ENCODE data around the gene PLXNC1.

PLXNC1 gene

DNA sequence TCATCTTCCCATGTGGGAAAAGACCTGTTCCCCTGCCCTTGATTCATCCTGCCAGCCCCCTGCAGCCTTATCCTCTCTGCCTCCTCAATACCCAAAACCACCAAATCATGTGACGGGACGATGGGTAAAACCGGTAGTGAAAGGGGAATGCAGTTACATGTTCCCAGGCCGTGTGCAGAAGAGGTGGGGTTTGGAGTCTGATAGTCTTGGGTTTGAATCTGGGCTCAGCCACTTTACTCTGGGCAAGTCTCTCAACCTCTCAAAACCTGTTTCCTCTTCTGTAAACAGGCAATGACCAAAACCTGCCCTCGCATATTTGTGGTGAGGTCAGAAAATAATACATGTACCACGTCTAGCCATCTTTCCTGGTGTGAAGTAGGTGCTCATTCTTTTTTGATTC lies 123.0 kb downstream of the PLXNC1 start:
- no peak for DNase-seq

DNA sequence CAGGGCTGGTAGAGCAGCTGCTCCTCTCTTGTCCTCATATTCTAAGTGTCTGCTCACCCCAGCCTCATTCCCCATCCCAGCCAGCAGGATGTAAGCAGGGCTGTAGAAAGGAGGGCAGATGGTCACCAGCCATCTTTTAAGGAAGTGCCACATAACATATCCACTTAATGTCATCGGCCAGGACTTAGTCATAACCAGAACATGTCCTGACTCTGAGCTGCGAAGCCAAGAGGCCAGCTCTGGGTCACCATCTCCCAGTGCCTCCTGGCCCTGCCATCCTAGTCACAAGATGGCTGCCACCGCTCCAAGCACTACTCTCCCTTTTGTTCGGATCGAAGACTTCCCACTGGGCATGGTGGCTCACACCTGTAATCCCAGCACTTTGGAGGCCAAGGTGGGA lies 123.9 kb downstream of the PLXNC1 start:
- no peak for DNase-seq

DNA sequence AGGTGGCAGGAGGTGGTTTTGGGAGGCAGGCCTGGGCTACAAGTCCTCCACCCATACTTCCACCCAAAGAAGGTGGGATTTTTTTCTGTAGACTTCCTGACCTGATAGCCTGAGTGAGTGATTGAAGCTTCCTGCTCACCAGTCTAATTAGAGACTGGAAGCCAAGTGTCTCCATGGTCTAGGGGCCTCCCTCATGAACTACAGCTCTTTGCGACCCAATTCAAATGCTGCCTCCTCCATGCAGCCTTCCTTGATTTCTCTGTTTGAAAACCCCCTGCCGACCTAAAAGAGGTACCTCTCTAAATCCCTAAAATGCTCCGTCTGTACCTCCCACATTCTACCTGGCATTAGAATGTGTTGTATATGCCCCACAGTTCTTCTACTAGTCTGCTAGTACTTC lies 124.9 kb downstream of the PLXNC1 start:
- no peak for DNase-seq

DNA sequence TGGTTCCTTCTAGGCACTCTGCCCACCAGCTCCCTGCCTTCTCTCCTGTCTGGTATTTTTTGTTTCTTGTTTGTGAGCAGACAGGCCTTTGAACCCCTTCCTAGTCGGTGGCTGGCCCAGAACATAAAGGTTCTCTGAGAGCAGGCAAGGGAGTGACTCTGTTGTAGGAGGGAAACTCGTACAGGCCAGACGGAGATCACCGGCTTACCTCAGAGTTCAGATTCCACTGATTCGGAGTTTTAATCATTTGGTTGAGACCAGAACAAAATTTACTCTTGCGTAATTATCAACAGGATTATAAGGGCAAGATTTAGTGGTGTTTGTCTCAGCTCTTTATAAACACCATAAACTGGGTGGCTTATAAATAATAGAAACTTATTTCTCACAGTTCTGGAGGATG lies 128.3 kb downstream of the PLXNC1 start:
- DNase-seq = no peak

DNA sequence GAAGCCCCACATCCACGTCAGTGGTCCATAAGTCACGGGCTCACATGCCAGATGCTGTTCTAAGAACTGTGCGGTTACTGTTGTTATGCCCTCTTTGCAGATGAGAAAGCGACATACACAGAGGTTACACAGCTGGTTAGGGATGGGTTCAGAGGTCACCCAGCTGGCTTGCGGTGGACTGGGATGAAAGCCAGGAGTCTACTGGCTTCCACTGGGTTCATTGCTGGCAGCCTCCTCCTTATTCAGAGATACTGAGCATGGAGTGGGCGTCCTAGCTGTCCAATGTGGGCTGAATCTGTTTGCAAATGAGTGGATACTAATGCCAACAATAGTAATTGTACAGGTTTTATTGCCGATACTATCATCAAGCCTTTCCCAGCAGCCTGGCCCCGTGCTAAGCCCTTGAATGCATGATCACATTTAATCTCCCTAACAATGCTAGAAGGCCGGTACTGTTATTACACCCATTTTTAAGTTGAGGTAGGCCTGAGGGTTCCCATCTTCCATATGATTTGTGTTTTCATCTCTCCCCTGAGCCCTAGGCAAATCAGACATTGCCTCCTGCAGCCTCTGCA lies 129.1 kb downstream of the PLXNC1 start:
- no peak for DNase-seq

DNA sequence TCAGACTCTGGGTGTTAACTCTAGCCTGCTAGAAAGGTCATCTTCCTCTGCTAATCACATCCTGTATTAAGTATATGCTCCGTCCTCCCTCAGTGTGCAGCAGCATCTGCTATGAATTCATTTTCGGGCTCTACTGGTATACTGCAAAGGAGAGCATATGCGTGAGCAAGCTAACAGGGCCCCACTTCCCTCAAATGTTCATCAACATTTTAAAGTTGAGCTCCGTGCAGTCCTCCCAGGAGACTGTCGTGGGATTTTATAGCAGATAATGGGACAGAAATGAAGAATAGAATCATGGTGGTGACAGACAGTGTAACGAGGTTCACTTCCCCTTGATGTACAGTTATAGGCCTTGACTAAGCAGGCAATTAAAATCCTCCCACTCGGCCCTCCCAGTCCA lies 131.7 kb downstream of the PLXNC1 start:
- no peak for DNase-seq

DNA sequence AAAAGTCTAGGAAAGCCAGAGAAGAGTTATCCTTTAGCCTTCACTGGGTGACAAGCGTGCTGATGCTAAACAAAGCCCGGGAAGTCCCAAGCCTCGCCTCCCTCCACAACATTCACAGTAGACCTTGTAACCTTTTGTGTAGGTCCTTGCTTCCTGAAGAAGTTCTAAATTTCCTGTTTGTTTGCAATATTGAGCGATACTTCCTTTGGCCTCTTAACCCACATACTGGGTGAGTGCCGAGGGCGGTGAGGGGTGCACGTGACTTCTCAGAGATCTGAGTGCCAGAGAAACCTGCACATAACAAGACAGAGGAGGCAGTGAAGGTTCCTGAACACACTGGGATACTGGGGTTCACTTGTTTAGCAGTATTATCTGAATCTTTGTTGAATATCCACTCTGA lies 134.3 kb downstream of the PLXNC1 start:
- DNase-seq = no peak

DNA sequence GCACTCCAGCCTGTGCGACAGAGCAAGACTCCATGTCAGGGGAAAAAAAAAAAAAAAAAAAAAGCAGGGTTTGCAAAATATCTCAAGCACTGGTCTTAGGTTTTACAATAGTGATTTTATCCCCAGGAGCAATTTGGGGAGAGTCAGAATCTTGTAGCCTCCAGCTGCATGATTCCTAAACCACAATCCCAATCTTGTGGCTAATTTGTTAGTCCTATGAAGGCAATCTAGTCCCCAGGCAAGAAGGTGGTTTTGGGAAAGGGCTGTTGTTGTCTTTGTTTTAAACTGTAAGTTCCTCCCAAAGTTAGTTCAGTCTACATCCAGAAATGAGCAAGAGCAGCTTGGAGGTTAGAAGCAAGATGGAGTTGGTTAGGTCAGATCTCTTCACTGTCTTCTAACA lies 135.7 kb downstream of the PLXNC1 start:
- no peak for DNase-seq

DNA sequence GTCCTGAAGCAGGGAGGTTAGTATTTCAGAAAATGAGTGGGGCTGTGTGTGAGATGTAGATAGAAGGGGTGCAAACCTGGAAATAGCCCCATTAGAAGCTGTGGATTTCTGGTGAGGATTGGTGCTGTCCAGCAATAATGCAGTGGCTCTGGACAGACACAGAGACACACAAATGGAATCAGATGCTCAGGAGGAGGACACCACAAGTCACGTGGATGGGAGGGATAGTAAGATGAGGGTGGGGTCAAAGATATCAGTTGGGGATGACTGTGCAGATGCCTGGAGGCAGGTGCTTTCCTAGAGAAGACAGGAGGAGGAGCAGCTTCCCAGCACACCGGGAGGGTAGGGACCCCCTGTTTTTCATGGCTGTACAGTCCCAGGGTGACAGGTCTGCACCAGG lies 136.5 kb downstream of the PLXNC1 start:
- no peak for DNase-seq

DNA sequence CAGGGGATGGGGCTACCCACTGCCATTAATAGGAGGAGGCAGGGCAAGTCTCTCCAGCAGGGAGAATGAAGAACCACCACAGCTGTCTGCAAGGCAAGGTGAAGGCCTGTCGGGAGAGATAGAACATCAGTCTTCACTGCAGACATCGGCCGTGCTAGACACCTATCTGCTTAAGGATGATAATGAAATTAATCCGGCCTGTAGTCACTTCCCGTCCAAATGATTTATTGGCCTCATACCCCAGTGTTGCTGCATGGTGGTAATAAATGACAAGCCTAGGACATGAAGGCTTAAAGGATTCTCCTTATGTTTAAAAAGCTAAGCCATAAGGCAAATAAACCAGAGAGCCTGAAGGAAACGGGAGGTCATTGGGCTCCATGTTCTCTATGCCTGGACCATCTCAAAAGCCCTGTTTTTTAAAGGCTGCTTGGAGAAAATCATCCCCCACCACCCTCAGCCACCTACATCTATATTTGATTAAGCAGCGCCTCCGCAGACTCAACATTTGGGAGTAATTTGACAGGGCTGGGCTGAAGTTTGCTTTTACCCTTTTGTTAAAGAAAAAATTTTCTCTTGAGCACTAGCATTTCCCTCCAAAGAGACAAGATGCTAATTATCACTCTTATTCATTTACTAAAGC lies 137.7 kb downstream of the PLXNC1 start:
- DNase-seq = no peak

DNA sequence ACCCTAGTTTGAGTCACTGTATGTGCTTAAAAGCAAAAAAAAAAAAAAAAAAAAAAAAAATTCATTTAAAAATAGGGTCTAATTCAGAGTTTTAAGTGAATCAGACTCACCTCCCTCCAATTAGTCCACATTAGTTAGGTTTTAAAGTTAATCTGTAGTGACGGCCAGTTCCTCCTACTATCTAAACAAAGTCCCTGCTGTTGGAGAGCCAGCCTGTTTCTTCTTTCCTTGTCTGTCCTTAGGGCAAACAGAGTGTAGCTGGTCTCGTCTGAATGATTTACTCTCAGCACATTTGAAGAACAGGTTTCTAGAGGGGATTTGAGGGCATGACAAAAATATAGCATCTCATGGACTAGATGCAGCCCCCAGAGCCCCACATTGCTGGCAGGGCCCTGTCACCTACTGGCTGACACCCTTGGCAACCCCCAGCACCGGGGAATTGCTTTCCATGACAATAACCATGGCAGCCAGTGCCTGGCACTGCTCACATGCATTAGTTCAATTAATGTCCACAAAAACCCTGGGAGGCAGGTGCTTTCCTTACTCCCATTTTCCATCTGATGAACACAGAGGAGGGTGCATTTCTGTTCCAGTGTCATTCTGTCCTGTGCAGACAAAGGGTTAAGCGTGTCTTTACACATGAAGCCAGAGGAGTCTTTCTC lies 138.3 kb downstream of the PLXNC1 start:
- DNase-seq = peak; percentile 24

DNA sequence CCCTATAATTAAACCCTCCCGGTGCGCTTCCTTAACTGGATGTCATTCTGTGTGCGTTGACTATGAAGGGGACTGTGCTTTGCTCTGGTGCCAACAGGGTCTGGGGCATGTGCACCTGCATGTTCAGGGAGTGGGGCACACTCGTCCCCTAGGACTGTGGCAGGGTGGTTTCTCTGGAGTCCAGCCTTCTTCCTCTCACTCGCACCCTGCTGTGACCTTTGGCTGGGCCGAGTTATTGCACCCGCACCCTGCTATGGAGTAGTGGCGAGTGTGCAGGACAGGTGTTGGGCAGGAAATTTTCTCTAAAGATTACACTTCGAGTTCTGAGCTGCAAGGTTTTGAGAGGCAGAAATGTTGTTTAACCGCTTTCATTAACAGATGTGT lies 138.9 kb downstream of the PLXNC1 start:
- no peak for DNase-seq

DNA sequence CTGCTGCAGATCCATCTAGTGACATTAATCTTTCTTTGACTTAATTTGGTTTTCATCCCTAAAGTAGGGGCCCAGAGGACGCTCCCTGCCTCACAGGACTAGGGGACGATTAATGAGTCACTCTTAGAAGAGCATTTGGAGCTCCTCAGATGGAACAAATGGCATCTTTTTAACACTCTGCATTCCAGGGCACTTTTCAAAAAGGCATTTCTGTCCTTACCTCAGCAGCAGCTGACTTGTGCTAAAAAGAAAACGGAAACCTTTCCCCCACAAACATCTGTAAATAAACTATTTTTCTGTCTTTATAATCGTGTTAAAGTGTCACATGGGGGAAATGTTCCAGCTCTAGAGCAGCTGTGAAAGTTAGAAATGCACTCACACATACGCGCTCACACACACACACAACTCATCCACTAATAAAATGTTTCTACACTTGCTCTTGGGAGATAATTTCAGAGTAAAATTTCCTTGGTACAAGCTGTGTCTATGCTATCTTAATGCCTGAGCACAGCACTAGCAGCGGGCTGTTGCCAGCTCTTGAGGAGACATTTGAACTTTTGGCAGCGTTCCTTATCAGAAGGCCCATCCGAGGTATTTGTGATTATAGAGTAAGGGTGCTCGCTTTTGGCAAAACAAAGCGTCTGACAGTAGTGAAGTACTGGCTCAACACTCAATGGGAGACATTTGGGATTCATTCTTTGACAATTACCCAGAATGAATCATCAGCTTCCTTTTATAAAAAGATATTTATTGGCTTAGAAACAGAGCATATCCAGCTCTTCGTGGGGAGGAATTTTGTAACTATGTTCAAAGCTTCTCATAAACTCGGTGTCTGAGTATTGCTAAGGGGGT lies 141.3 kb downstream of the PLXNC1 start:
- no peak for DNase-seq

DNA sequence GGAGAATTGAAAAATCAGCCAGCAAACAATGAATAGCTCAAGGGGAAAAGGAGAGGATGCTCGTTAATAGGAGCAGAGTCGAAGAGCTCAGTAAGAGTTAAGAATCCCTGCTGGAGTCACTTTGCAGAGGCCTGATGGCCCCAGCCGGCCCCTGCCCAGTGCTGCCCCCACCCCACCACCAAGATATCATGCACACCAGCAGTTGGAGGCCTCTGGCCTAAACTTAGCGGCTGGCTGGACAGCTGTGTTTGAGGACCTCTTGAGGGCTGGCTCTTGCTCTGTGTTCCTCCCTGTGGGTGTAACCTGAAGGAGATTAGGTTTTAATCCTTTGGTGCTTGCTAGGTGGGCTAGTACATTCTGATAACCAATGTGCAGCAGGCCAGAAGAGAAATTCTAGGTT lies 142.0 kb downstream of the PLXNC1 start:
- peak; percentile 2 for DNase-seq

DNA sequence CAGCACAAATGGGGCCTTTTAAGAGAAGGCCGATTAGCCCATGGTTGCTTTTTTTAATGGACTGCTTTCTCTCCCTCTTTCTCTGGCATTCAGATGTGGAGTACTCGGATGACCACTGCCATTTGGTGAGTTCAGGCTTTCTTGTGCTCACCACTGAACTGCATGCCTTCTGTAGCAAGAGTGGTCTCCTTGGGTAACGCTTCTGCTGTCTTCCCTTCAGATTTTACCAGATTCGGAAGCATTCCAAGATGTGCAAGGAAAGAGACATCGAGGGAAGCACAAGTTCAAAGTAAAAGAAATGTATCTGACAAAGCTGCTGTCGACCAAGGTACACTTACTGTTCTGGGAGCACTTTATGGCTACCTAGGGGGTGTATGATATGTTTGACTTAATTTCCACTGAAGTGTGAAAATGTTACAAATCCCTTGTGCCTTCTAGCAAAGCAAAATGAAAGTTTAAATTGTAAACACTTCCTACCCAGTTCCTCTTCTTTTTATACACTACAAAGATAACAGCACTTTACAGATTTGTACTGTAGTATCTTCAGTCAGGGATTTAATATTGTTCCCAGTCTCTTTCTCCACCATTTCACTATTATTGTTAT lies 148.8 kb downstream of the PLXNC1 start:
- DNase-seq = no peak

DNA sequence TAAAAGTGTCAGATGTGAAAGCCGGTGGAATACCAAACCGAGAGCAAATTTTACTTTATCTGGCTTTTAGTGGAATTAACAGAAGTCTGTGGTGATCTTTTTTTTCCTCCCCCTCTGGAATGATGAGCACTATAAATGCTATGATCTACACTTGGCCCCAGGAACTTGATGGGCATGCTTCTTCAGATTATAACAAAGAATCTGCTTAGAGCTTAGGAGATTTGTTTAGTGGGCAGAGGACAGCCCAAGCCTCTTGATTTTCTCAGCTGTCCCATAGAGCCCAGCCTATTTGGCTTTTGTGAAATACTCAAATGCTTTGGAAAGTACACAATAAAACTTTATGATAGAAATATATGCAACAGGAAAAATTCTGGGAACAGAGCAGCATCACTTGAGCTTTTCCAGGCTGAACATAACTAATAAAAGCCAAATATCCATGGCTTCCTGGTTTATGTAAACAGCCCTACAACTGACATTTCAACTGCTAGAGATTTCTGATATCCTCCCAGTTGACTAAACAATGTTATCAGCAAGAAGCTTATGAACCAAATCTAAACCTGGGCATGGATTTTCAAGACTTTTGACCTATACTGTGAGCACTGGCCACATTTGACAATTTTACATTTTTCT lies 149.6 kb downstream of the PLXNC1 start:
- no peak for DNase-seq

DNA sequence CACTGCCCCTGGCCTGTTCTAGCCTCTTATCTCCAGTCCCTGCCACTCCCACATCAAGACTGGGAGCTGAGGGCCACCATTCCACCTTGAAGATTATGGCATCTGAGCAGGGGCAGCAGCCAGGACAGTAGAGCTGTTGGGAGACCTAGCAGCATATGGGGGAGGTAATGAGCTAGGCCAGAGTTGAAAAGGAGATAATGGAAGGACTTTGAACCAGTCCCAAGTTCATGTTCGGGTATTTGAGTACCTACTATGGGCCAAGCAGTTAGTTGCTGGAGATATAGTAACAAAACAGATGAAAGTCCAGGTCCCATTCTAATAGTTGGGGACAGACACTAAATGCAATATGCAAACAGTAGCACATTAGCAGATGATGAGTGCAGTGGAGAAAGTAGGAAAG lies 151.5 kb downstream of the PLXNC1 start:
- no peak for DNase-seq

DNA sequence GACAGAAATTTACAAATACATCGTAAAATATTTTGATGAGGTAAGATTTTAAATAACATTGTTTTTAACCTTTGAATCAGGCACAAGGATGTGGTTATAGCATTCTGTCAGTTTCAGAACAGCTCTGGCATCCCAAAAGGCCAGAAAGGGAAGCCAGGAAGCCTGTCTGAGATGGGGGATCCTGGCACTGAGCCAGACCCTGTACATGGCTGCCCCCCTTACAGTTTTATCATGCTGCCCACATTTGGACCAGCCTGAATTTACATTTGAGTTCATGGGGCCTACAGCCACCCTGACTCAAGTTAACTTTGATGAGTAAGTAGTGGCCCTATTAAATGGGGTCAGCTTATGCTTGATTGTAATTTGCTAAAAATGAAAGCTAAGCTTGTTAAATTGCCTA lies 155.6 kb downstream of the PLXNC1 start:
- DNase-seq = no peak

DNA sequence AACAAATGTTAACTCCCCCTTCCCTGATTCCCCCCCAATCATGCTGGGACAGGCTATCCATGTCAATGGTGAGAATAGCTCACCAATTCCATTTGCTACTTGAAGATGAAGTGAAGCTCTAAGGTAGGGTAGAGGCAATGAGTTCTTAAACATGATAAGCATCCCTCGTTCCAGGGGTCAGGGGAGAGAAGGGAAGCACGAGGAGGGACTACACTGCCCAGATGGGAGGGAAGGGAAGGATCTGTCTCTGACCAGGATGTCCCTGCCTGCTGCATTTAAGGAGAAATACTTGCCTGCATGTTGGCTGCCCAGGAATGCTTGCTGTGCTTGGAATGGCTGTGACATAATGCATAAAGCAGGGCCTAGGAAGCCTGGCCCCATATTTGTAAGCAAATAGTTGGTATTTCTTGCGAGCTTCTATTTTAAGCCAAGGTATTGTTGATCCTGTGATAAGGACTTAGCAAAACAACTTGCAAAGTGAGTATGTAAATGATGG lies 156.2 kb downstream of the PLXNC1 start:
- no peak for DNase-seq

DNA sequence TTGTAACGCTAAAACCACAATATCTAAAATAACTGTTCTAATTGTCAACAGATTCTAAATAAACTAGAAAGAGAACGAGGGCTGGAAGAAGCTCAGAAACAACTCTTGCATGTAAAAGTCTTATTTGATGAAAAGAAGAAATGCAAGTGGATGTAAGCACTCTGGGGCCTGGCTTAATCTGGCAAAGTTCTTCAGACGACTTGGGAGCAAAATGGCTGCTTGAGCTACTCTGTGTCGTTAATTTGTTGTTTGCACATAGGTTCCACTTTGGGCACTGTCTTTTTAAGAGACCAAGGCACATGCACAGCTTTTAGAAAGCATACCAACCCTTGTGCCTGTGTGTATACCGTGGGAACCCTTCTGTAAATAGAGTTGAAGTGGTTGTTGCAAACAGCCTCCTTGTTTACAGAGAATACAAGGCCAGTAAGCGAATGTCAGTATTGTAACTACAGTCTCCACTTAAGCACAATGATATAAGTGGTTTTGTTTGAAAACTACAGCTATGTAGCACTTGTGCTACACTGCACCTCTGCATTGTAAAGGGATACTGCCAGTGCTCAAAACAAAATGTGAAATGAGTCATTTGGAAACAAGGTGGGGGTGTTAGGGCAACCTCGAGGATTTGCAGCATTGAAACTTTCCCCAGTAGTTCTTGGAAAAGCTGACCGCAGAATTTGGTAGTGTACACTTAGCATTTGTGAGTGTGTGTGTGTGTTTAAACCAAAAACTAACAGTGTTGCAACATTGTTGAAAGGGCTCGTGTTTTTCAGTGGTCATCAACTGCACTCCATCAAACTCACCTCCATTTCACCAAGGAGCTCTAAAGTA lies 157.0 kb downstream of the PLXNC1 start:
- no peak for DNase-seq

DNA sequence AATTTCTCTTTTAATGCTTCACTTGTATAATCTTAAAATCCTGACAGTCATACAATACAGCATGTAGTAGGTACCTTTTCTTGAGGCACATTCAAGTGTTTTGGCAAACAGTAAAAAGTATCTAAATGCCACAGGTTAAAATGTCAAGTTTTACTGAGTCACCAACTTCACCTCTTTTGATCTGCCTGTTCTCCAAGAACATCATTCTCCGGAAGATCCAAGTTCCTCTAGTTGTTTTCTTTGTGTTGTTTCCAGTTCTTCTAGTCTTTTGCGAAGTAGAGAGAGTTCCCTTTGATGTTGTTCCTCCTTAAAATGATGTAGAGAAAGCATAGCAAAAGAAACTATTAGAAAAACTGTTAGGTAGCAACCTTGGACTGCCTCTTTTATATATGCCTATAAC lies 160.2 kb downstream of the PLXNC1 start:
- DNase-seq = no peak

DNA sequence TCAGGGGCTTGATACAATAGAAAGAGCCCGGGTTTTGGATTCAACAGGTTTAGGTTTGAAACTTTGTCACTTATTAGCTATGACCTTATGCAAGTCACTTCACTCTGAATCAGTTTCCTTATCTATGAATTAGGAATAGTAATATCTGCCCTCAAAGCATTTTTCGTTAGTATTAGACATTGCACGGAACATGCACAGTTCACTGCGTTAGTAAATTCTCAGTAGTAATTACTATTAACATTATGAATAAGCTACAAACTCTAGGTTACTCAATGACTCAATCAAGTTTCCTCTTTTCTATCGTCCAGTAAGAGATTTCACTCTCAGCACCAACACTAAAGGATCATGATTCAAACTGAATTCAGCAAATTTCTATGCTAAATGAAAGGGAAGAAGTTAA lies 161.0 kb downstream of the PLXNC1 start:
- DNase-seq = no peak

All from NCI-H1092 treated with DMSO at 0.1 percent for 48 hours (cell line).